HG03460 (cell line): Measurements from ENCODE around the gene MMP21.

ENCODE experiments used
- ATAC-seq: cut with Tn5 transposase; IDR thresholded peaks from one replicate; pipeline ENCODE4 v1.9.1; 2021; ENCODE audit not compliant: unreplicated experiment

Gene MMP21

DNA sequence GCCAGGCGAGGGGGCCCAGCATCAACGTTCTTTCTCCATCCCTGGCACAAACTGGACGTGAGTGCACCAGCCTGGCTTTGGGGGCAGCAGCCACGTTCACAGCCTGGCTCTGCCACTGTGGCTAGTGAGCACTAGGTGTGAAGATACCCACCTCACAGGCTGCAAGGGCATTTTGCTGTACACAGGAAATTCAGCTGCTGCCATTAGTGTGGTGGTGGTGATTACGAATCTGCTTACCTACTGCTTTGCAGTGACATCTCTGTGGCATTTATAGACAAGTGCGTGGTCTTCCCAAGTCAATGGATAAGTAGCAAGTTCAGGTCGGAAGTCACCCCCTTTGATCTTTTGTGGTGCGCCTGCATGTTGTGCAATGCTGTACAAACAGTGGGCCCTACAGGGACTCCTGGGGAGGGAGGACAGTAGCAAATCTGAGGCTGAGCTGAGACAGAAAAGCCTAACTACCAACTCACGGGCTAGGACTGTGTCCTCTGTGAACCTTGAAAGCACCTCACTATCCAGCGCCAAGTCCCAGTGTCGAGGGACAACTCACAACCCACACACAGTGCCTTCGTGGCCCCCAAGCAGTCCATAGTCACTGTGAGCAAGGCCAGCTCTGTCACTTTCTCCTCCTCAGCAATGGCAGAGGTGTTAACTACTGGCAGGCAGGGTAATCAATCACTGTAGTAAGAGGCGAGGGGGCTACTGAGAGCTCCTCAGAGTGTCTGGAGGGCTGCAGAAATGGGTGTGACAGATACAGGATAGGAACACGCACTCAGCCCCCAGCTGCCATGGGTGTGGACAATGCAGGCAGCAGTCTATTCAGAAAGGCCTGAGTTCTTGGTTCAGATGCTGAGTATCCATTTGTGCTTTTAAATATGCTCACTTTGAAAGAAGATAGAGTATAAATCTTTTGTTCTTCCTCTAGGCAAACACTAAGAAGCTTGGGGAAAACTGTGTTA lies 17.0 kb upstream of the MMP21 start:
- ATAC-seq: no peak

- no peak for ATAC-seq
Observed at GRCh38 chr10:125788156-125789034, 12.8 kb upstream of the MMP21 start.

- no peak for ATAC-seq
Observed at GRCh38 chr10:125785791-125786190, 10.2 kb upstream of the MMP21 start.

GRCh38 chr10:125783957-125784356 lies 8.3 kb upstream of the MMP21 start:
- peak; percentile 72 for ATAC-seq

- ATAC-seq: no peak
Observed at GRCh38 chr10:125783408-125783807, 7.8 kb upstream of the MMP21 start.

DNA sequence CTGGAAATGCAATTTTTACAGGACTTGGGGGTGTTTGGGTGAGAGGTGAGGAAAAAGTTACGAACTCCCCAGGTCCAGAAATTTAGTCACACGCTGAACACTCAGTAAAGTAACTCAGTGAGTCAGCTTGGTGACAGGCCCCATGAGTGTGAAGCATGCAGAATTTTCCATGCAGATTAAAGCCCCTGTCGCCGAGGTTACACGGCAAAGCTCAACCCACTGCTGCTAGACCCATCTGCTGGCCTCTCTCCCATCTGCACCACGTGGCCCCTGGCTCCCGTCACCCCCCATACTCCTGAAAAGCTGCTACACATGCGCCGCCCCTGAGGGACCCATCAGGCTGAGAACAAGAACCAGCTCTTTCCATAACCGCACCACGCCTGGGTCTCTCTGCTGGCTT lies 7.0 kb upstream of the MMP21 start:
- no peak for ATAC-seq

DNA sequence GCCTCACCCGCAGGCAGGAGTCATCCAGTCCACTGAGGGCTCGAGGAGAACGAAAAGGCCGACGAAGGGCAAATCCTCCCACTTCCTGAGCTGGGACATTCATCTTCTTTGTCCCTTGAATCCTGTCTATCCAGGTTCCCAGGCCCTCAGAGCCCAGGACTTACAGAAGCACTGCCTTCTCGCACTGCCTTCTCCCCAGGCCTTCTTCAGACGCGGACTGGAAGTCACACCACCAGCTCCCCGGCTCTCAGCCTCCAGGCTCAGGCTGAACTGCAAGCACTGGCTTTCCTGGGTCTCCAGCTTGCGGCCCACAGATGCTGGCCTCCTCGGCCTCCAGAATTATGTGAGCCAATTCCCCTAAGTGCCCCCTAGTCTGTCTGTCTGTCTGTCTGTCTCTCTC lies 6.4 kb upstream of the MMP21 start:
- ATAC-seq: no peak

DNA sequence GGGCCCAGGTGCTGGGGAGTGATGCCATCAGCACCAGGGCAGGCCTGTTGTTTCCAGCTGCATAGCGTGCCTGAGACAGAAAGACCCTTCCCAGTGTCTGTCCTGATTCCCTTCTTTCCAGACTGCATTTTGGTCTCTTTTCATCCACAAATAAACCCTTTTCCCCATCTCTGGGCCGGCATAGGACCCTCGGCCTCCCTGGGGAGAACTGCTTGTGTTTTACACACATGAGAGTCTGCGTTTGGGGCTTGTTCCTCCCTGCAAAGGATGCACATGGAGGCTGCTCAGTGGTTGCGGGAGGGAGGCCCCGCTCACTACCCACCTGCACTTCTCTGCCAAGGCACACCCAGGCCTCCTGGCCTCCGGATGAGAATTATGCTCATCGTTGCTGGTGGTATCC lies 5.8 kb upstream of the MMP21 start:
- ATAC-seq: no peak

DNA sequence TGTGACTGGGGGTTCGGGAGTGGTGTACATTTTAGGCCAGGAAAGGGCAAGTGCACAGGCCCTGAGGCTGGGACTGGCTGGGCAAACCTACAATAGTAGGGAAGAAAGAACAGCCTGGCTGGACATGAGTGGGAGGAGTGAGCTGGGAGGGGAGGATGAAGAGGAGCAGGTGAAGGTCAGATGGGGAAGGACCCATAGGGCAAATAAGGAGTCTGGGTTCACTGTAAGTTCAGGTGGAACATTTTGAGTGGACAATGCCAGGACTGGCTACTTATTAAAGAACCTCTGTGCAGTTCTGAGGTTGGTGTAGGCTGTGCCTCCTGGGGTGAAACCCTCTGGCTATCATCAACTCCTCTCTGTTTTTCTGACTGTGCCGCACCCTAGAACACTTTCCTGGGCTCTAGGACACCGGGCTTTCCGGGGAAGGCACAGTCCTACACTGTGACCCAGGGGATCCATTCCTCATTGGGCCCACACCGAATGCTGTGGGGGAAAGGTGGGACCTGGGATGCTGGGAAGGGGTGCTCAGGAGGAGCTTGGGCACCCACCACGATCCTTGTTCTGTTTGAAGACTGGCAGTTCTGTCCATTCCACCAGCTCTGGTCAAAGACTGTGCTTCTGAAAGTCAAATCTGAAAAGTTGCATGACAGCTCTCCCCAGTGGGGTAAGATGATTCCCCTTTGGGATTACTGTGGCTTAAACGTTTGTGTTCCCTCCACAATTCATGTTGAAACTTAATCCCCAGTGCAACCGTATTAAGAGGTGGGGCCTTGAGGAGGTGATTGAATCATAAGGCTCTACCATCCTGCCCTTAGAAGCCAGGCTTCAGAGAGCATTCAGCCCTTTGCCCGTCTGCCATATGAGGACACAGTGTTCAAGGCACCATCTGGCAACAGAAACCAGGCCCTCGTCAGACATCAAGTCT lies 4.0 kb upstream of the MMP21 start:
- ATAC-seq: no peak

DNA sequence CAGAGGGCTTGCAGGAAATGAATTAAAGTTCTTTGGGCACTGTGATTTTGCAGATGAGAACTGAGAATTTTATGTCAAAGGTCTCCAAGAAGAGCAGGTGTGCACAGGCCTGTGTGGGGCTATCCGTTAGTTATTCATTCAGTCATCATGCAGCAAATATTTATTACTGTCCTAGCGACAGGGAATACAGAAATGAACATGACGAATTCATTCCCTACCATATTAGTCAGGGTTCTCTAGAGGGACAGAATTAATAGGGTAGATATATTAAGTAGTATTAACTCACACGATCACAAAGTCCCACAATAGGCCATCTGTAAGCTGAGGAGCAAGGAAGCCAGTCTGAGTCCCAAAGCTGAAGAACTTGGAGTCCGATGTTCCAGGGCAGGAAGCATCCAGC lies 2.9 kb upstream of the MMP21 start:
- ATAC-seq: no peak

GRCh38 chr10:125777806-125778205 lies 2.2 kb upstream of the MMP21 start:
- ATAC-seq: no peak

DNA sequence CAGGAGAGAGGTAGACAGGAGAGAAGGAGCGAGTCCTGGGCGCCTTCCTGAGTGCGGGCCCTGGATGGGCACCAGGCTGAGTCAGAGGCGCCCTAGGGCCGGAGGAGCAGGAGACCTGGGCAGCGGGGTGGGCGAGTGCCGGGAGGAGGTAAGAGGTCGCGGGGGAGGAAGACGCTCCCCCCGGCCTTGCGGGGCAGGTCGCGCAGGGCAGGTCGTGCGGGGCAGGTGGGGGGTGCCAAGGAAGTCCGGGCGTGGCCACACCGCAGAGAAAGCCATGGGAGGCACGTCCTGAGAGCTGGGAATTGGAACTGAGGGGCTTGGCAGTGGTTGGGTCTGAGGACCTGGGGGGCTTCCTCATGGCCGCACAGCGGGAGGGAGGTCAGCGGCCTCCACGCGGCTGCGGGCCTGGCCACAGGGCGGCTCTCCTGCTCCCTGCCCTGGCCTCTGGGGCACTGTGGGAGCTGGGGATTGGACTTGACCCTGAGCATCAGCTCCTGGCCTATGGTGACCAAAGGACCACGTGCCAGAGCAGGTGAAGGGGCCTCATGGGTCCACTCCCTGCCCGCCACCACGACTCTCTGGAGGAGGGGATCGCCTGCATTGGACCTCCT lies 935 bp downstream of the MMP21 start:
- ATAC-seq: no peak

- ATAC-seq: no peak
Observed at GRCh38 chr10:125773687-125774543, 1.7 kb downstream of the MMP21 start.

DNA sequence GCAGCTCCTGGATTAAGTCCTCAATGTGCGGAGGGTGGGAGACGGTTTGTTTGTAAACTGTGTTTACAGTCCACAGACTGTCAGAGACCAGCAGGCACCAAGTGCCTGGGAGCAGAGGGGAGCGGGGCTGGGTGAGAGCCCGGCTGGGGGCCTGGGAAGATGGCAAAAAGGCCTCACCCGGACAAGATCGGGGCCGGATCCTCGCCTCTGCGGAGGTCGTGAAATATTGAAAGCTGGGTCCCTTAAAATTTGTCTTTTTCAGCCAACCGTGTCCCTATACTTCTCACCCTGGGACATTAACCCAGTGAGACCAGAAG lies 2.8 kb downstream of the MMP21 start:
- no peak for ATAC-seq

GRCh38 chr10:125772112-125772863 lies 3.3 kb downstream of the MMP21 start:
- ATAC-seq: no peak

- ATAC-seq: no peak
Observed at GRCh38 chr10:125770844-125771243, 4.8 kb downstream of the MMP21 start.

DNA sequence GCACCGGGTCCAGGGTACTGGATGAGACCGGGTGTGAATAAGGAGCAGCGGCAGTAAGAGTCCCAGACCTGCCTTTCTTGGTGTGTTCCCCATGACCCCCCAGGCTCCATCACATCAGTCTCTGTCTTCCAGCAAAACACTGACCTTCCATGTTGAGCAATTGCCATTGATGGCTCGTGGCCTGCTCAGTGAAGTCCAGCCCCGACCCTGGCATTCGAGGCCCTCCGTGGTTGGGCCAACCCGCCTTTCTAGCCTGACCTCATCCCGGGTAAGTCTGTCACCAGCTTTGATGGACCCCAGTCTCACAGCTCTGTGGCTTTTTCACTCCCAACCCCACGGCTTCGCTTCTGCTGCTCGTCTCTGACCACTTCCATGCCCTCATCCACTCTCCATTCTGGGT lies 6.4 kb downstream of the MMP21 start:
- ATAC-seq: no peak

- no peak for ATAC-seq
Observed at GRCh38 chr10:125768219-125768855, 7.3 kb downstream of the MMP21 start.
